Islet of Langerhans (tissue), 1 donor: ENCODE data around the gene CENPVL1.
A peak's percentile ranks its signal among the peaks of the same experiment; 100 is the strongest.
"Not testable (repeated sequence)": the region's sequence is repeated elsewhere in the genome, so short reads cannot be mapped to it uniquely, and the experiment has no call there.

ENCODE experiments used
- FAIRE-seq: peaks from one replicate; lab custom pipeline; 2011; peaks lifted over from hg19 to GRCh38; lab: Jason Lieb, UNC

The CENPVL1 gene

DNA sequence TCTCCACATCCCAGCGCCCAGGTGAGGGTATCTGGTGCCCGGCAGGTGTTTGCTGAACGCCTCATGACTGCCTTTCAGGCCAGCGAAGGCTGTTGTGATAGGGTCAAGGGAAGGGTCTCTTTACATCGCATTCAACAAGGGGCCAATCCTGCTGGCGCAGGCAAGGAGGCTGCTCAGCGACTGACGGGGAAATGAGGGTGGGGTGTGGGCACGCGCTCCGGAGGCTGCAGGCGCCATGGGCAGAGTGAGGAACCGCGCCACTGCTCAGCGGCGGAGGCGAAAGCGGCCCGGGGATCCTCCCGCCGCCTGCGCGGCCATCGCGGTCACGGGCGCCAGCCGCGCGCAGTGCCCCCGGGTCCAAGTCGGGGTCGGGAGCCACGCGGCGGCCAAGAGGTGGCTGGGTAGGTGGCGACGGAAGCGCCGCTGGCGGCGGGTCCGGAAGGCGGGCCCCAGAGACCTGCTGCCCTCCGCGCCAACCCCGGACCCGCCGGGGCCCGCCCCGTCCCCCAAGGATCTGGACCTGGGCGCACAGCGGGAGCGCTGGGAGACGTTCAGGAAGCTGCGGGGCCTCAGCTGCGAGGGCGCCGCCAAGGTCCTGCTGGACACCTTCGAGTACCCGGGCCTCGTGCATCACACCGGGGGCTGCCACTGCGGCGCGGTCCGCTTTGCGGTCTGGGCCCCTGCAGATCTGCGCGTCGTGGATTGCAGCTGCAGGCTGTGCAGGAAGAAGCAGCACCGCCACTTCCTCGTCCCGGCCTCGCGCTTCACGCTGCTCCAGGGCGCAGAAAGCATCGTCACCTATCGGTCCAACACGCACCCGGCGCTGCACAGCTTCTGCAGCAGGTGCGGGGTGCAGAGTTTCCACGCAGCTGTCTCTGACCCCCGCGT lies at the start of gene CENPVL1:
TSS of gene CENPVL1 (plus strand) at position 236 of the 888 bp plus-strand sequence. CDS start at position 236, 0 bp downstream.
- FAIRE-seq, result not testable (repeated sequence)

GRCh38 chrX:51665981-51666380 lies 44.3 kb upstream of the CENPVL1 start:
- FAIRE-seq, result no peak

DNA sequence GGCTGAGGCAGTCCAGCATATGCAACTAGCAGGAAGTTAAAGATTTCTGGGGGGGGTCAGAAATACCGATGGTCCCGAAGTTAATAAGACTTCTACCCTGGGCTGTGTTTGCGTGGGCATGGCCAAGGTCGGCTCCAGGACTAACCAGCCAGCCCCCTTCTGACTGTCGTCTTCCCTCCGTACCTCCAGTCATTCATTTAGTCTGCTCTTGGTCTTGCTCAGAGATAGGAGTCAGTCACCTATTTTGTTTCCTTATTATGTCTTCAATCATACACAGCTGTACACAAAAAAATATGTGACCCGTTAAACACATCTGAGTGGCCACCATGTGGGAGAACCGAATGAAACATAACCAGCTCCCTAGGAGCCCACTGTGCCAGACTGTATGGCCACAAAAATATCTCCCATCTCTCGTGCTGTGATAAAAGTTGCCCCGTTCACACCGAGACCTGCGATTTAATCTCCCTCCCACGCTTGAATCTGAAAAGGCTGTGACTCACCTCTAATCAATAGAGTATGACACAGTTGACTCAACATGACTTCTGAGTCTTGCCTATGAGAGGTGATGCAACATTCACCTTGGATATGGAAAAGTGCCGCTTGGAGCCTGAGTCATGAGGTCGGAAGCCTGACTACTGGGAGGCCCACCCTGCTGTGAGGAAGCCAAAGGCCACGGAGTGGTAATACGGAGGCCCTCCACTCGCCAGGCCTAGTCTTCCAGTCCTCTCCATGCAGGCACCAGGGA lies 30.5 kb upstream of the CENPVL1 start:
- FAIRE-seq, result not testable (repeated sequence)

- FAIRE-seq, result not testable (repeated sequence)
Measured at GRCh38 chrX:51681808-51682719, 28.2 kb upstream of the CENPVL1 start.

DNA sequence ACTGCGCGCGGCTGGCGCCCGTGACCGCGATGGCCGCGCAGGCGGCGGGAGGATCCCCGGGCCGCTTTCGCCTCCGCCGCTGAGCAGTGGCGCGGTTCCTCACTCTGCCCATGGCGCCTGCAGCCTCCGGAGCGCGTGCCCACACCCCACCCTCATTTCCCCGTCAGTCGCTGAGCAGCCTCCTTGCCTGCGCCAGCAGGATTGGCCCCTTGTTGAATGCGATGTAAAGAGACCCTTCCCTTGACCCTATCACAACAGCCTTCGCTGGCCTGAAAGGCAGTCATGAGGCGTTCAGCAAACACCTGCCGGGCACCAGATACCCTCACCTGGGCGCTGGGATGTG lies 27.6 kb upstream of the CENPVL1 start, which contains the start of gene CENPVL2:
TSS of gene CENPVL2 (minus strand) at position 112 of the 343 bp plus-strand sequence. CDS start at position 112, 0 bp downstream.
- FAIRE-seq, result not testable (repeated sequence)

GRCh38 chrX:51694254-51694653 lies 16.1 kb upstream of the CENPVL1 start:
- no peak for FAIRE-seq

GRCh38 chrX:51697397-51697796 lies 12.9 kb upstream of the CENPVL1 start:
- FAIRE-seq, result no peak

DNA sequence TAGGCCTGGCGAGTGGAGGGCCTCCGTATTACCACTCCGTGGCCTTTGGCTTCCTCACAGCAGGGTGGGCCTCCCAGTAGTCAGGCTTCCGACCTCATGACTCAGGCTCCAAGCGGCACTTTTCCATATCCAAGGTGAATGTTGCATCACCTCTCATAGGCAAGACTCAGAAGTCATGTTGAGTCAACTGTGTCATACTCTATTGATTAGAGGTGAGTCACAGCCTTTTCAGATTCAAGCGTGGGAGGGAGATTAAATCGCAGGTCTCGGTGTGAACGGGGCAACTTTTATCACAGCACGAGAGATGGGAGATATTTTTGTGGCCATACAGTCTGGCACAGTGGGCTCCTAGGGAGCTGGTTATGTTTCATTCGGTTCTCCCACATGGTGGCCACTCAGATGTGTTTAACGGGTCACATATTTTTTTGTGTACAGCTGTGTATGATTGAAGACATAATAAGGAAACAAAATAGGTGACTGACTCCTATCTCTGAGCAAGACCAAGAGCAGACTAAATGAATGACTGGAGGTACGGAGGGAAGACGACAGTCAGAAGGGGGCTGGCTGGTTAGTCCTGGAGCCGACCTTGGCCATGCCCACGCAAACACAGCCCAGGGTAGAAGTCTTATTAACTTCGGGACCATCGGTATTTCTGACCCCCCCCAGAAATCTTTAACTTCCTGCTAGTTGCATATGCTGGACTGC lies 2.8 kb downstream of the CENPVL1 start:
- not testable (repeated sequence) for FAIRE-seq

GRCh38 chrX:51728202-51728601 lies 17.9 kb downstream of the CENPVL1 start:
- FAIRE-seq, result no peak

GRCh38 chrX:51737091-51737490 lies 26.8 kb downstream of the CENPVL1 start:
- FAIRE-seq, result no peak

- FAIRE-seq, result no peak
Measured at GRCh38 chrX:51742586-51742985, 32.3 kb downstream of the CENPVL1 start.

DNA sequence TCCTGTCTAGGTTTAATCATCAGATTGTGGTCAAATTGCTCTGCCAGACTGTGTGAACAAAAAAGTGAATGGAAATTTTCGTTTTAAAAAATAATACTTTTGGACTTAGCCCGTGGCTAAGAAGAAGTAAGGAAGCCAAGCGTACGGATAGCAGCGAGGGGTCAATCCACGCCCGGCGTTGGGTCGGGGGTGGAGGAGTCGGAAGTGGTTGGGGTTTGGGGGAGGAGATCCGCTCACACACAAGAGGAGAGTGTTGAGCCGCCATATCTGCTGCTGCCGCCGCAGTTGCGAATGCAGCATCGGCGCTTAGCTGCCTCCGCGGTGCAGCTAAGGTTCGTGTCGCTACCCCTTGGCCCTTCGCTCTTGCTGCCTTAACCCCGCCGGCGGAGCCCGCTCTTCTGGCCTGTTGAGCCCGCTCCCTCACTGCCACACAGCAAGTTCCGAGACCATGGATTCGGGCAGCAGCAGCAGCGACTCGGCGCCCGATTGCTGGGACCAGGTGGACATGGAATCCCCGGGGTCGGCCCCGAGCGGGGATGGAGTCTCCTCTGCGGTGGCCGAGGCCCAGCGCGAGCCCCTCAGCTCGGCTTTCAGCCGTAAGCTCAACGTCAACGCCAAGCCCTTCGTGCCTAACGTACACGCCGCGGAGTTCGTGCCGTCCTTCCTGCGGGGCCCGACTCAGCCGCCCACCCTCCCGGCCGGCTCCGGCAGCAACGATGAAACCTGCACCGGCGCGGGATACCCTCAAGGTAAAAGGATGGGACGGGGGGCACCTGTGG lies 33.1 kb downstream of the CENPVL1 start, which contains the start of gene GSPT2:
TSS of gene GSPT2 (plus strand) at position 264 of the 779 bp plus-strand sequence. CDS start at position 449, 185 bp downstream.
- peak; percentile 30 for FAIRE-seq

- no peak for FAIRE-seq
Measured at GRCh38 chrX:51747671-51748070, 37.4 kb downstream of the CENPVL1 start.

DNA sequence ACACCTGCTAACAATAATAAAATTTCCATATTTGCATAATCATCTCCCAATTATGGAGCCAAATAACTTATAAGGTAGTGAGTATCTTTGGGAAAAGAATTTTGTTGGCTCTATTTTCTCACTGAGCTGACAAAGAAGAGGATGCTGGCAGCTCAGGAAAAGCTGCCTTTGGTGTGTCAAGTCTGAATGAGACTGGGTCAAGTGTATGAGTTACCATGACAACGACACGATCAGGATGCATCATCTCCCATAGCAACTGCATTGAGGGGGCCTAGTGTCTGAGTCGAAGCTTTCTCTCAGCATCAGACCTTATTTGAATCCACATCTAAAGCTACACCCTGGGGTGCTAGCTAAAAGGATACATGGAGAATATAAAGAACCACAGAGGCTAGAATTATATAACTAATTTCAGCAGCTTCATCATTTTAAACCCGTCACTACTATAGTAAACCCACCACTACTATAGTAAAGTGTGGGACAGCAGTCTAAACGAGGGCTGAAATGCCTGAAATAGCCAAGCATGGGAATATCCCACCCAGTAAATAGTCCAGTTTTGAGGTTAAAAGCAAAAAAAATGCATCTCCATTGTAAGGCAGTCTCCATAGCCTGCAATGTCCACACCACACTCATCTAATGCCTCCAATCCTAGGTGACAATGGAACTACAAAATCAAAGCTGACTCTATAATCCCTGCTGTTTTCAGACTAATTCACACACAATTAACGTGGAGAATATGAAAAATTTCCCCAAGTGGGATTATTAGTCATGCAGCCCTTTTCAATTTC lies 48.9 kb downstream of the CENPVL1 start:
- FAIRE-seq, result no peak

- no peak for FAIRE-seq
Measured at GRCh38 chrX:51760657-51761056, 50.3 kb downstream of the CENPVL1 start.
